PC-3 (cell line): ENCODE measurements around the gene SLC22A17.

ENCODE experiments used
- EZH2 ChIP-seq: fragments of 300-600 bp; sonication (generic); IDR thresholded peaks from one replicate; pipeline ENCODE4 v1.6.1; 2017; ENCODE audit warnings: antibody characterized with exemption, mild to moderate bottlenecking, low read length; ENCODE audit not compliant: unreplicated experiment
- TF ChIP-seq, protein P1 (sequence below): fragments of 300-600 bp; sonication (generic); conservative IDR thresholded peaks from 2 replicates; pipeline ENCODE4 v1.5.1; 2017; ENCODE audit warnings: antibody characterized with exemption, low read depth, mild to moderate bottlenecking, low read length

DNA sequence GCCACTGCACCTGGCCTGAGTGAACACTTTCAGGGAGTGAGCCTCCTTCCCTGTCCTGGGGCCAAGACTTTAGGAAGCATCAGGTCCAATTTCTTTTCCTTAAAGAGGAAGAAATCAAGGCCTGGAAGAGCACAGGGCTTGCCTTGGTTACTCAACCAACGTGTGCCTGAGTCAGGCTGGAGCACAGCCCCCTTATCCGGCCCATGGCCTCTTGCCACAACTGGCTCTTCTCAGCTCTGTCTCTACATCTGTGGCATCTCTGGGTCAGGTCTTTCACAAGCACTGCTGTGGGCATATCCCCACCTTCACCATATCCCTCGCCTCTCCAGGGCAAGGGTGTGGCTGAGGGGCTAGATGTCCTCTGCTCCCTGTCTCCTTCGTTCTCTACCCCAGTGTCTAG lies 48.6 kb upstream of the SLC22A17 start:
- no peak for TF ChIP-seq EZH2
- TF ChIP-seq, protein P1, sequence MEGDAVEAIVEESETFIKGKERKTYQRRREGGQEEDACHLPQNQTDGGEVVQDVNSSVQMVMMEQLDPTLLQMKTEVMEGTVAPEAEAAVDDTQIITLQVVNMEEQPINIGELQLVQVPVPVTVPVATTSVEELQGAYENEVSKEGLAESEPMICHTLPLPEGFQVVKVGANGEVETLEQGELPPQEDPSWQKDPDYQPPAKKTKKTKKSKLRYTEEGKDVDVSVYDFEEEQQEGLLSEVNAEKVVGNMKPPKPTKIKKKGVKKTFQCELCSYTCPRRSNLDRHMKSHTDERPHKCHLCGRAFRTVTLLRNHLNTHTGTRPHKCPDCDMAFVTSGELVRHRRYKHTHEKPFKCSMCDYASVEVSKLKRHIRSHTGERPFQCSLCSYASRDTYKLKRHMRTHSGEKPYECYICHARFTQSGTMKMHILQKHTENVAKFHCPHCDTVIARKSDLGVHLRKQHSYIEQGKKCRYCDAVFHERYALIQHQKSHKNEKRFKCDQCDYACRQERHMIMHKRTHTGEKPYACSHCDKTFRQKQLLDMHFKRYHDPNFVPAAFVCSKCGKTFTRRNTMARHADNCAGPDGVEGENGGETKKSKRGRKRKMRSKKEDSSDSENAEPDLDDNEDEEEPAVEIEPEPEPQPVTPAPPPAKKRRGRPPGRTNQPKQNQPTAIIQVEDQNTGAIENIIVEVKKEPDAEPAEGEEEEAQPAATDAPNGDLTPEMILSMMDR: no peak
